A549 (cell line): ENCODE measurements around the gene TBCA.

Source experiments
- CTCF ChIP-seq: fragments of >200 bp; sonication (Bioruptor Twin); formaldehyde crosslinking; IDR thresholded peaks from 3 replicates; pipeline ENCODE4 v1.5.1; 2016
- SMC3 ChIP-seq: fragments of >200 bp; sonication (Bioruptor Twin); formaldehyde crosslinking; IDR thresholded peaks from 3 replicates; pipeline ENCODE4 v1.6.1; 2018; ENCODE audit warnings: inconsistent platforms
- SREBF2 ChIP-seq: fragments of 450-650 bp; IDR thresholded peaks from 2 replicates; pipeline ENCODE4 v1.6.1; 2014; ENCODE audit warnings: mild to moderate bottlenecking, moderate library complexity

GRCh38 chr5:77768978-77769377 lies 7.2 kb downstream of the TBCA start:
- no peak for TF ChIP-seq CTCF
- no peak for TF ChIP-seq SREBF2
- TF ChIP-seq SMC3: no peak
